PC-9 (cell line): Measurements from ENCODE around the gene MAPT.

ENCODE experiments used
- EZH2 ChIP-seq: fragments of 200-600 bp; sonication (generic); IDR thresholded peaks from 2 replicates; pipeline ENCODE4 v1.8.0; 2017; ENCODE audit warnings: antibody characterized with exemption, low read depth
- TF ChIP-seq, protein P1 (sequence below): fragments of 200-600 bp; sonication (generic); conservative IDR thresholded peaks from 2 replicates; pipeline ENCODE4 v1.6.1; 2017; ENCODE audit warnings: mixed run types, antibody characterized with exemption, mild to moderate bottlenecking, moderate library complexity

DNA sequence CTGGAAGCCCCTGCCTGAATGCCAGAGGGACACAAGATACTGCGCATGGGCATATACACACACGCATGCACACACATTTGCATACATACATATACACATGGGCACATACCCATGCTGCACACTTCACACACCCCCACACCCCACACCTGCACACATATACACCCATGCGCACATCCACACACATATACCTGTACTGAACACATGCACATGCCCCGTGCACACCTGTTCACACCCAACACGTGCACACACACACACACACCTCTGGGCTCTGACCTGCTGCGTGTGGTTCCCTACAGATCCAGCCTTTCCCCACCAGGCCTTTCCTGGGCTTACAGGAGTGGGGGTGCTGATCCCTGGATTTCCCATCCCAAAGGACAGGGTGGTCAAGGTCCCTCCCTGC lies 43.3 kb upstream of the MAPT start:
- TF ChIP-seq, protein P1, sequence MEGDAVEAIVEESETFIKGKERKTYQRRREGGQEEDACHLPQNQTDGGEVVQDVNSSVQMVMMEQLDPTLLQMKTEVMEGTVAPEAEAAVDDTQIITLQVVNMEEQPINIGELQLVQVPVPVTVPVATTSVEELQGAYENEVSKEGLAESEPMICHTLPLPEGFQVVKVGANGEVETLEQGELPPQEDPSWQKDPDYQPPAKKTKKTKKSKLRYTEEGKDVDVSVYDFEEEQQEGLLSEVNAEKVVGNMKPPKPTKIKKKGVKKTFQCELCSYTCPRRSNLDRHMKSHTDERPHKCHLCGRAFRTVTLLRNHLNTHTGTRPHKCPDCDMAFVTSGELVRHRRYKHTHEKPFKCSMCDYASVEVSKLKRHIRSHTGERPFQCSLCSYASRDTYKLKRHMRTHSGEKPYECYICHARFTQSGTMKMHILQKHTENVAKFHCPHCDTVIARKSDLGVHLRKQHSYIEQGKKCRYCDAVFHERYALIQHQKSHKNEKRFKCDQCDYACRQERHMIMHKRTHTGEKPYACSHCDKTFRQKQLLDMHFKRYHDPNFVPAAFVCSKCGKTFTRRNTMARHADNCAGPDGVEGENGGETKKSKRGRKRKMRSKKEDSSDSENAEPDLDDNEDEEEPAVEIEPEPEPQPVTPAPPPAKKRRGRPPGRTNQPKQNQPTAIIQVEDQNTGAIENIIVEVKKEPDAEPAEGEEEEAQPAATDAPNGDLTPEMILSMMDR: no peak
- no peak for TF ChIP-seq EZH2
